ENCODE results near the gene LEMD2.
"Not testable (repeated sequence)": the region's sequence is repeated elsewhere in the genome, so short reads cannot be mapped to it uniquely, and the experiment has no call there.

LEMD2 gene

DNA sequence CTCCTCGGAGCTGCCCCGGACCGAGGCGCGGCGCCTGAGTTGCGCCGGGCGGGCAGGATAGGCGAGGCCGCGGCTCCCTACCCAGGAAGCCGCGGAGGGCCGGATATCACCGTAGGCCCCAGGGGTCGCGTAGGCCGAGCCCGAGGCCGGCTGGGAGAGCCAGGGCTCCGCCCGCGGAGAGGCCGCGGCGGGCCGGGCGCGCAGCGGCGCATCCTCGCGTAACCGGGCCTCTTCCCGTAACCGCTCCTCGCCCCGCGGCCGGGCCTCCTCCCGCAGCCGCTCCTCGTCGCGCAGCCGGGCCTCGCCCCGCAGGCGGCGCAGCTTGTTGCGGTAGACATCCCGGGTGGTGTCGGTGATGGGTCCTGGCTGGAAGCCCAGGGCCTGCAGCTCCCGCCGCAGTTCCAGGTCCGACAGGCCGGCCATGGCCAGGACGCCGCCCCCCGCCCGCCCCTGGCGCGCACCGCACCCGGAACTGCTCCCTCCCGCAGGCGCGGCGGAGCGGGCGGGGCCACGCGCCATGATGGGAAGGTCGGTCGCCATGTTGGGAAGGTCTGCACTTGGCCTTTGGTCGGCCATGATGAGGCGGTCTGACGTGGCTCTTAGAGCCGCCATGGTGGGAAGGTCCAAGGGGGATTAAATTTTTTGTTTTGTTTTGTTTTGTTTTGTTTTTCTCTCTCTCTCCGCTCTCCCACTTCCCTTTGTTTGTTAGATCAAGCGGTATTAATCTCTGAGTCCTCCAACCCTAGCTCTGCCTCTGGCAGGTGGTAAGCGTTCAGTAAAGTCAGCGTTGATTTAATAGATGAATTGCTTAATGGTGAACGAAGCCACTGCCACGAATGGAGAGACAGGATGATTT is at the start of gene LEMD2:
TSS of gene LEMD2 (minus strand) at position 437 of the 856 bp plus-strand sequence. CDS start at position 423, 14 bp downstream.
- DNase-seq = peak; percentile 72

GRCh38 chr6:33837971-33838665 is 49.2 kb upstream of the LEMD2 start:
- DNase-seq = no peak

GRCh38 chr6:33836806-33837469 is 48.0 kb upstream of the LEMD2 start:
- no peak for DNase-seq

GRCh38 chr6:33834401-33835392 is 45.8 kb upstream of the LEMD2 start:
- DNase-seq = no peak

- no peak for DNase-seq
Observed at GRCh38 chr6:33833599-33833998, 44.7 kb upstream of the LEMD2 start.

- not testable (repeated sequence) for DNase-seq
Observed at GRCh38 chr6:33832831-33833230, 43.9 kb upstream of the LEMD2 start.

GRCh38 chr6:33831725-33832124 is 42.8 kb upstream of the LEMD2 start:
- DNase-seq = not testable (repeated sequence)

- DNase-seq = no peak
Observed at GRCh38 chr6:33830635-33831240, 41.8 kb upstream of the LEMD2 start.

- no peak for DNase-seq
Observed at GRCh38 chr6:33828764-33829731, 40.1 kb upstream of the LEMD2 start.

DNA sequence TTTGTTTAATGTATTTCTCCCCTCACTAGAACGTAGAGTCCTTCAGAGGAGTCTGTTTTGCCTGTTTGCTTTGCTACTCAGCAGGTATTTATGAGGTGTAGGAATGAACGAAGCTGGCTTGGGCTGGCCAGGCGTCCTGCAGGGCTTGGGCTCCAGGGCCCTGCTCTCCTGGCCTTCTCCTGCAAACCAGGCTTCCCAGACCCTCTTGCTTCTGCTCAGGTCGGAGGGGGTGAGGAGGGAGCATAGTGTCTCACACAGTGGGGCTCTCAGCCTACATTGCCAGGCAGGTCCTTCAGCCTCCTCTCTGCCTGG is 39.5 kb upstream of the LEMD2 start:
- DNase-seq = no peak

- no peak for DNase-seq
Observed at GRCh38 chr6:33827546-33828451, 38.9 kb upstream of the LEMD2 start.

- DNase-seq = no peak
Observed at GRCh38 chr6:33826537-33826936, 37.6 kb upstream of the LEMD2 start.

DNA sequence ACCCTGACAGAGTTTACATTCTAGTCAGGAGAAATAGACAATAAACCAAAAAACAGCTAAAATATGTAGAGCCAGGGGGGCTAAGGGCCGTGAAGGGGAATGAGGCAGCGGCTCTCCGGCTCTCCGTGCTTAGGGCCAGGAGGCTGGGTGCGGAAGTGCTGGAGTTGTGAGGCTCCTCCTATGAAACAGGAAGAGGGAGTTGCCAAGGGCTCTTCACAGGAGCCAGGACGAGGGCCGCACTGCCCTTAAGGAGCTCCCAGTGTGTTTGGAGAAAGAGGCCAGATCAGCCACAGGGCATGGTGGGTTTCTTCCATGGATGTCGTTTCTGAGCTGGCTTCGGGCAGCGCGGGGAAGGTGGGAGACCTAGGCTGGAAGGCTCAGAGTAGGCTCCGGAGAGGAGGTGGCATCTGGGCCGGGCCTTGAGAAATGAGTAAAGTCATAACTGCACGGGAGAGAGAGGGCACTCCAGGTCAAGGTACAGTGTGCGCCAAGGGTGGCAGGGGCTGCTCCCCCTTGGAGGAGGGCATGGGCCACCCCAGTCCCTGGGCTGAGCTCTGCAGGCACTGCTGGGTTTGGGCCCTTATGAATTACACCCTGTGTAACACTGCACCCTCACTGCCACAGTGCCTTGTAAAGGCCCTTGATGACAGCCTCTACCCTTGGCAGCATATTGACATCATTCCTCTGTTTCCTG is 35.7 kb upstream of the LEMD2 start:
- no peak for DNase-seq

DNA sequence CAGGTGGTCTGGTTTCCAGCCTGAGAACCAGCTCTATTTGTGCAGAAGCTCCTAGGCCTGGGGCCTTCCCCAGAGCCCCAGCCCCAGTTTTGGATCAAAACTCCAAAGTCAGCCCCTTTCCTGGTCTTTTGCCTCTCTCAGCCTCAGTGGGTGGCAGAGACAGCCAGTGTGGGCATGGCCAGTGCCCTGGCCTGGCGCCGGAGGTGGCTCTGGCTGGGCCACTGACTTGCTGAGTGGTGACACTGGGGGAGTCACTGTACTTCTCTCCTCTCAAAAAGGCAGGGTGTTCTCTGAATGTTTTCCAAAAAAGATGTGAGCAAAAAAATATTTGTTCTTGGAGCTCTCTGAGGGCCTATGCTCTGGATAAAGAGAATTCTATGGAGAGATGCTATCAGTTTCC is 34.9 kb upstream of the LEMD2 start:
- no peak for DNase-seq

GRCh38 chr6:33822575-33823395 is 33.9 kb upstream of the LEMD2 start:
- DNase-seq = no peak

GRCh38 chr6:33820784-33821520 is 32.0 kb upstream of the LEMD2 start:
- no peak for DNase-seq

- no peak for DNase-seq
Observed at GRCh38 chr6:33820243-33820642, 31.3 kb upstream of the LEMD2 start.
